Activated CD8-positive, alpha-beta memory T cell treated with anti-CD3 and anti-CD28 coated beads for 1 hour (primary cell): ENCODE data around the gene ASZ1.
"Not testable (repeated sequence)": the region's sequence is repeated elsewhere in the genome, so short reads cannot be mapped to it uniquely, and the experiment has no call there.

Source experiments
- DNase-seq, 2 donors: peaks; one replicate each; pipeline ENCODE4 v3.0.0-alpha.2; 2020; ENCODE audit warnings: low read depth in 1 of 2; ENCODE audit errors: extremely low read depth in 1 of 2

Gene ASZ1

GRCh38 chr7:117427258-117427701, at the start of gene ASZ1:
TSS of gene ASZ1 (minus strand) at chr7:117427493. CDS start at chr7:117427460, 33 bp downstream.
- no peak for DNase-seq

- no peak for DNase-seq
Measured at GRCh38 chr7:117476557-117477215, 49.4 kb upstream of the ASZ1 start.

- DNase-seq = no peak
Measured at GRCh38 chr7:117472335-117472734, 45.0 kb upstream of the ASZ1 start.

GRCh38 chr7:117470777-117471176, 43.5 kb upstream of the ASZ1 start:
- no peak for DNase-seq

GRCh38 chr7:117468174-117468573, 40.9 kb upstream of the ASZ1 start:
- no peak for DNase-seq

GRCh38 chr7:117460815-117461214, 33.5 kb upstream of the ASZ1 start:
- DNase-seq = not testable (repeated sequence)

- DNase-seq = no peak
Measured at GRCh38 chr7:117459735-117460134, 32.4 kb upstream of the ASZ1 start.

GRCh38 chr7:117458977-117459583, 31.8 kb upstream of the ASZ1 start:
- DNase-seq = no peak

GRCh38 chr7:117448655-117449054, 21.4 kb upstream of the ASZ1 start:
- no peak for DNase-seq

- no peak for DNase-seq
Measured at GRCh38 chr7:117446220-117446815, 19.0 kb upstream of the ASZ1 start.

GRCh38 chr7:117445206-117445605, 17.9 kb upstream of the ASZ1 start:
- DNase-seq = no peak

GRCh38 chr7:117444646-117445045, 17.4 kb upstream of the ASZ1 start:
- no peak for DNase-seq

- DNase-seq = no peak
Measured at GRCh38 chr7:117435475-117436043, 8.3 kb upstream of the ASZ1 start.

- no peak for DNase-seq
Measured at GRCh38 chr7:117424090-117424829, 3.0 kb downstream of the ASZ1 start.

- DNase-seq = not testable (repeated sequence)
Measured at GRCh38 chr7:117414591-117414990, 12.7 kb downstream of the ASZ1 start.

GRCh38 chr7:117412946-117413559, 14.2 kb downstream of the ASZ1 start:
- DNase-seq = no peak

GRCh38 chr7:117412390-117412789, 14.9 kb downstream of the ASZ1 start:
- no peak for DNase-seq

- no peak for DNase-seq
Measured at GRCh38 chr7:117411539-117411938, 15.8 kb downstream of the ASZ1 start.

GRCh38 chr7:117408831-117409230, 18.5 kb downstream of the ASZ1 start:
- no peak for DNase-seq

GRCh38 chr7:117405519-117405918, 21.8 kb downstream of the ASZ1 start:
- DNase-seq = no peak

GRCh38 chr7:117403737-117404136, 23.6 kb downstream of the ASZ1 start:
- DNase-seq = no peak
